Measurements from ENCODE around the gene WWC2. TPM values are rescaled to one million over a fixed set of nuclear protein-coding genes. Genes with fewer than 3 reads are reported as not detected.

Gene WWC2
- total and polyA plus RNA-seq, 2 donors (not counting 3 experiments of a cell fraction or from before 2014, with no cell fraction given): 12.9 to 52.2 TPM

- H3K79me2 ChIP-seq (ENCODE audit: control insufficient read depth, insufficient read depth, low read length): peaks cover 52% of the 10 kb centered on the region
- dilution Hi-C loops (cut with MboI; ENCODE audit: extremely low pct_ligation_motif_present, low sequenced_read_pairs): no loop called here
- peaks cover 3% of the 10 kb centered on the region for H3K4me1 ChIP-seq (ENCODE audit: control insufficient read depth, extremely low read depth, insufficient read depth, low read length)
- ChIA-PET CTCF (interaction anchor here (1.1 to 1.5 kb wide), 3 partner anchors 9 to 73 kb away, joined by 3 read pairs; no protein-coding TSS in a partner anchor), POLR2A (no interaction called here)
- H3K27ac ChIP-seq (ENCODE audit: insufficient read depth, low read depth, low read length): no peak overlapping the region
- no peak overlapping the region for H3K9ac ChIP-seq (replicated peaks; ENCODE audit: extremely low read depth, insufficient read depth, low read length)
- DNase-seq (ENCODE audit: low read depth, low spot score) (no peak), FAIRE-seq (no peak)
- intact Hi-C loops (cut with micrococcal nuclease): no loop called here
- H3K36me3 ChIP-seq (ENCODE audit: control insufficient read depth in 2 of 2, extremely low read depth in 1 of 2, insufficient read depth in 2 of 2, low read length in 2 of 2): no peaks in the 10 kb centered on the region
- H3K4me2 ChIP-seq (ENCODE audit: insufficient read depth, low read length): no peak overlapping the region
- H2AFZ ChIP-seq (ENCODE audit: low read depth, low read length): no peak overlapping the region
- H3K9me1 ChIP-seq (replicated peaks; ENCODE audit: control insufficient read depth, extremely low read depth, insufficient read depth, low read length): no peaks in the 10 kb centered on the region
- no peak overlapping the region for H3K4me3 ChIP-seq (replicated peaks in 1 of 3; ENCODE audit: insufficient read depth in 1 of 3, low read depth in 1 of 3, low read length in 3 of 3)
- no peaks in the 10 kb centered on the region for H3K27me3 ChIP-seq (ENCODE audit: control insufficient read depth in 2 of 2, insufficient read depth in 2 of 2, low read length in 2 of 2)
- no TSS peak for BruUV-seq (replicated peaks)
- no peaks in the 10 kb centered on the region for H3K9me3 ChIP-seq (replicated peaks; ENCODE audit: control insufficient read depth, insufficient read depth, low read length)
- H4K20me1 ChIP-seq (replicated peaks; ENCODE audit: control insufficient read depth, extremely low read depth, insufficient read depth, low read length): no peaks in the 10 kb centered on the region
- TF ChIP-seq MYC (IDR thresholded peaks at IDR 0.05; ENCODE audit: low read depth, low read length) (no peak), EZH2 (IDR thresholded peaks at IDR 0.05; ENCODE audit: borderline replicate concordance, low read depth, low read length, severe bottlenecking) (no peak), POLR2A (IDR thresholded peaks at IDR 0.05; ENCODE audit: low read depth, low read length) (no peak), CTCF (IDR thresholded peaks at IDR 0.05; ENCODE audit: extremely low read depth in 1 of 2, insufficient read depth in 1 of 2, low read depth in 1 of 2, low read length in 2 of 2) (no peak), FOS (IDR thresholded peaks at IDR 0.05; ENCODE audit: borderline replicate concordance, insufficient read depth, low read length) (no peak), JUN (IDR thresholded peaks at IDR 0.05; ENCODE audit: borderline replicate concordance, insufficient read depth, insufficient read length, low read depth) (no peak), MAX (IDR thresholded peaks at IDR 0.05; ENCODE audit: insufficient read depth, insufficient read length) (no peak), POLR2AphosphoS5 (IDR thresholded peaks at IDR 0.05; ENCODE audit: insufficient read depth, low read depth, low read length) (no peak), GATA2 (IDR thresholded peaks at IDR 0.05; ENCODE audit: insufficient read depth, insufficient read length, low read depth, low read length) (no peak)
Measured at GRCh38 chr4:183146478-183146877, 47.4 kb downstream of the WWC2 start.

Measured in endothelial cell of umbilical vein (primary cell).